Eye (tissue), 1 donor: ENCODE results near the gene ZNF296.
A peak's percentile ranks its signal among the peaks of the same experiment; 100 is the strongest.

Experiments
- DNase-seq: peaks from one replicate; pipeline ENCODE4 v3.0.0-alpha.2; 2015

Gene ZNF296

DNA sequence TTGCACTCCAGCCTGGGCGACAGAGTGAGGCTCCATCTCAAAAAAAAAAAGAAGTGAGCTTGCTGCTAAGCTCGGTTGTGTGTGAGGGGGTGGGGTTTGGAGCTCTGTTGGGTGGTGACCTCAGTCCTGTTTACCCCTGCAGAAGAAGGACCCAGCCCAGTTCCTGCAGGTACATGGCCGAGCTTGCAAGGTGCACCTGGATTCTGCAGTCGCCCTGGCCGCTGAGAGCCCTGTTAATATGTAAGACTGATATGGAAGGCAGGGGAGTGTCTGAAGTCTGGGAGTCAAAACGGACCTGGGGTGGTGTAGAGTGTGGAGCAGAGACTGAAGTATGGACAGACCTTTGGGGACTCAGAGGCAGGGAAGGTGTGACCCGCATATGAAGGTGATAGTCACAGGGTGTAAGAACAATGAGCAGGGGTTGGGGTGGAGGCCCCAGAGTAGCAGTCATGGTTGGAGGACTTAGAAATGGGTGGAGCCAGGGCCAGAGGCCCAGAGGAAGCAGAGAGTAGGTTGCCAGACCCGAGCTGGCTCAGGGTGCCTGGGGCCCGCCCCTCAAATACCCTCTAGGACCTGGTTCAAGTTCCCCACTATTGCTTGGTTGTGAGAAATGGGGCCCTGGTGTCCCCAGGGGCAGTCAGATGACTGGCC is 24.2 kb downstream of the ZNF296 start:
- no peak for DNase-seq

- DNase-seq: no peak
Measured at GRCh38 chr19:45050036-45050435, 26.2 kb downstream of the ZNF296 start.

DNA sequence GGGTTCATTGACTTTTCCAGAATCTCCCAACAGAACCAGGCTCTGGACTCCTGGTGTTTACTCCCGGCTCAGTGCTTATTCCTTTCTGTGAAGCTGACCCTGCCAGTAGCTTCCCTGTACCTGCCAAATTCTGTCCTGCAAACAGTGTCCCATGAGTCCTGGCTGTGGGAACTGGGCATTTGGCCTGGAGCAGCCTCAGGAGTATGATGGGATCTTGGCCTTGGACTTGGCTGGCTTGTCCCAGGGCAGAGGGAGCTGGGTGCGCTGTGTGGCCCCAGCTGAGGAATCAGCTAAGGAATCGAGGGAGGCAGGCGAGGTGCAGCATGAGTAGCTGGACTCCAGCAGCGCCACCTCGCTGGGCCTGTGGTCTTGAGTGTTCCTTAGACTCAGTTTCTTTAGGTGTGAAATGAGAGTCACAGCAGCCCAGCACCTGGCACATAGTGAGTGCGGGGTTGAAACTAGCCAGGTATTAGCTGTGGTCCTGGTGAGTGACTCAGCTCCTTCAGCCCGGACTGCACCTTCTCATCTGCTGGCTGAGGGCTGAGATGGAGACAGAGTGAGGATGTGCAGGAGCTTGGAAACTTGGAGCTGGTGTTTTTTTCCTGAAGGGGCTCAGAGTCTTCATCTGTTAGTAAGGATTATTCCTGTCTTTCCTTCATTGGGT is 27.1 kb downstream of the ZNF296 start:
- DNase-seq: no peak

DNA sequence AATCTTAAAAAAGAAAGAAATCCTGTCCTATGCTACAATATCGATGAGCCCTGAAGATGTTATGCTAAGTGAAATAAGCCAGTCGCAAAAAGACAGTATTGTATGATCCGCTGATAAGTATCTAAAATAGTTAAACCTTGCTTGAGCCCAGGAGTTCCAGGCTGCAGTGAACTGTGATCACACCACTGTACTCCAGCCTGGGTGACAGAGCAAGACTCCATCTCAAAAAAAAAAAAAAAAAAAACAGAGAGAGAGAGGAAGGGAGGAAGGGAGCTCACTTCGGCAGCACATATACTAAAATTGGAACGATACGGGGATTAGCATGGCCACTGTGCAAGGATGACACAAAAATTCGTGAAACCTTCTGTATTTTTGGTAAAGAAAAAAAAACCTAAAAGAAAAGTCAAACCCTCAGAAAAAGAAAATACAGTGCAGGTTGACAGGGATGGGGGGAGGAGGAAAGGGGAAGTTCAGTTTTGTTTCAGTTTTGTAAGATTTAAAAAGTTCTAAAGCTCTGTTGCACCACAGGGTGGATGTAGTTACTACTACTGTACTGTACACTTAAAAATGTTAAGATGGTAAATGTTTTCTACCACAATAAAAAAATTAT is 29.0 kb downstream of the ZNF296 start:
- DNase-seq: no peak

- DNase-seq: no peak
Measured at GRCh38 chr19:45046355-45046754, 29.9 kb downstream of the ZNF296 start.

DNA sequence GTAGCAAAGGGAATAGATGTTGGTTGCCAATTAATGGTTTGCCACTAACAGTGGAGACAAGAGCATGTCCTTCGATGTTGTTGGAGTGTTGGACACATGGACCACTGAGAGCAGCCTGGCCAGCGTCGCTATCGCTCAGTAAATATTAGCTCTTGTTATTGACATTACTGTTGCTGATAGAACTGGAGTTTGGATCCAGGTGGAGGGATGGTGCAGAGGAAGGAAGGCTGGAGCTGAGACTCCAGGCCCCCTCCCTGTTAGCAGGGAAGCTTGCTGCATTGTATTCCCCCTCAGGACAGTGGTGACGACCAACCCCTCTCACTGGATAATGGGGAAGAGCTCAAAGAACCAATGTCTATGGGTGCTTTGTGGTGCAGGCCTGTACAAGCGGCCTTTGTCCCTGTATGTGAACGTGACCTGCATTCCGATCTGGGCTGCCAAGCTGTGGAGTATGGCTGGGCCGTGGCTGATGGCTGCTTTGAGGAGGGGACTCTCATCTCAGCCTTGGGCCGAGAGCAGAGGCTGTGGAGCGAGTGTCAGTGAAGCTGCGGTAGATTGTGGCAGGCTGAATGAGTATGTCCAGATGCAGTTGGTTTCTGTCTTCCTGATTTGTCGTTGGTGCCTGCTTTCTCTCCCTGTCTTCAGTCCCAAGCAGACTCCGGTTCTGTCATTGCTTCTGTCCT is 30.5 kb downstream of the ZNF296 start:
- DNase-seq: no peak

DNA sequence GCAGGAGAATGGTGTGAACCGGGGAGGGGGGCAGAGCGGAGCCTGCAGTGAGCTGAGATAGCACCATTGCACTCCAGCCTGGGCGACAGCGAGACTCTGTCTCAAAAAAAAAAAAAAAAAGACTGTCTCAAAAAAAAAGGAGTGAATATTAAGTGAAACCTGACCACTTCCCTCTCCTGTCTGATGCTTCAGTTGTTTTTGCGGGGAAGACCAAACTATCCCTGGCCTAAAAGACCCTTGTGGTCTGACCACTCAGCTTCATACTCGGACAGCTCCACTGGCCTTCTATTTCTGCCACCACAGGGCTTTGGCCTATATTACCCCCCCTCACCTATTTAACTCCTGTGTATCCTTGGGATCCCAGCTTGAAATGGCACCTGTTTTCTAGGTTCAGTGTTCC is 35.2 kb downstream of the ZNF296 start:
- no peak for DNase-seq

GRCh38 chr19:45040059-45040771 is 36.1 kb downstream of the ZNF296 start:
- DNase-seq: no peak

- DNase-seq: peak; percentile 96
Measured at GRCh38 chr19:45038931-45039893, 37.1 kb downstream of the ZNF296 start, which contains the start of gene CLASRP. Gene CLASRP (plus strand): TSS chr19:45039045. CDS start chr19:45040213, 1,168 bp downstream.

DNA sequence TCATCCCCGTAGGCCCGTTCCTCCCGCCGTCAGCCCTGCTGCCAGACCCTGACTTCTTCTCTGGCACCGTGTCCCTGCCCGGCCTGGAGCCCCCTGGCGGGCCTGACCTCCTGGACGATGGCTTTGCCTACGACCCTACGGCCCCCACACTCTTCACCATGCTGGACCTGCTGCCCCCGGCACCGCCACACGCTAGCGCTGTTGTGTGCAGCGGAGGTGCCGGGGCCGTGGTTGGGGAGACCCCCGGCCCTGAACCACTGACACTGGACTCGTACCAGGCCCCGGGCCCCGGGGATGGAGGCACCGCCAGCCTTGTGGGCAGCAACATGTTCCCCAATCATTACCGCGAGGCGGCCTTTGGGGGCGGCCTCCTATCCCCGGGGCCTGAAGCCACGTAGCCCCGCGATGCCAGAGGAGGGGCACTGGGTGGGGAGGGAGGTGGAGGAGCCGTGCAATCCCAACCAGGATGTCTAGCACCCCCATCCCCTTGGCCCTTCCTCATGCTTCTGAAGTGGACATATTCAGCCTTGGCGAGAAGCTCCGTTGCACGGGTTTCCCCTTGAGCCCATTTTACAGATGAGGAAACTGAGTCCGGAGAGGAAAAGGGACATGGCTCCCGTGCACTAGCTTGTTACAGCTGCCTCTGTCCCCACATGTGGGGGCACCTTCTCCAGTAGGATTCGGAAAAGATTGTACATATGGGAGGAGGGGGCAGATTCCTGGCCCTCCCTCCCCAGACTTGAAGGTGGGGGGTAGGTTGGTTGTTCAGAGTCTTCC is 38.7 kb downstream of the ZNF296 start:
- DNase-seq: no peak

- no peak for DNase-seq
Measured at GRCh38 chr19:45035755-45036154, 40.5 kb downstream of the ZNF296 start.

GRCh38 chr19:45032421-45032820 is 43.9 kb downstream of the ZNF296 start:
- no peak for DNase-seq

DNA sequence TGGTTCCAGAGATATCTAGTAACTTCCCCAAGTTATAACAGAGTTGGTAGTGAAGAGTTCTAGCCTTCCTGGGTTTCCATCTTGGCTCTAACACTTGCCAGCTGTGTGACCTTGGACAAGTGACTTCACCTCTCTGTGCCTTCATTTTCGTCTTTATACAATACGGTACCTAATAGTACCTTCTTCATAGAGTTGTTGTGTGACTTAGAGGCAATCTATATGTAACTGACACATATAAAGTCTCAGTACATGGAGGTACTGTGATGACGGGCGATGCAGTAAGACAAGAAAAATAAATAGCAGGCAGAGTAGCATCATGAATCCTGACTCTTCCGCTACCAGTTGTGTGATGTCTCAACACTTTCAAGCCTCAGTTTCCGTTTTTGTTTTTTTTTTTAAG is 45.5 kb downstream of the ZNF296 start:
- DNase-seq: no peak

GRCh38 chr19:45027371-45027770 is 48.9 kb downstream of the ZNF296 start:
- DNase-seq: no peak

DNA sequence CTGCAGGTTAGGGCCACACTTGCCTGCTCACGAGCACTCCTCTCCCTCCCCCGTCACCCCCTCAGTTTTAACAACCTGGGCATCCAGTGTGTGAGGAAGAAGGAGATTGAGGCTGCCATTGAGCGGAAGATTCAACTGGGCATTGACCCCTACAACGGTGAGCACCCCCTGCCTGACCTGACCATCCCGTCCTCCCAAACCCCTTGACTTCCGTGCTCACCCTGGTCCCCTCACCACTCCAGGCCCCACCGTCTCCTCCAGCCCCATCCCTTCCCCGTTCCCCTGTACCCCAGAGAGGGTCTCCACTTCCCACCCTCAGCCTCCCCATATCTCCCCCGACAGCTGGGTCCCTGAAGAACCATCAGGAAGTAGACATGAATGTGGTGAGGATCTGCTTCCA is 51.0 kb downstream of the ZNF296 start:
- no peak for DNase-seq

DNA sequence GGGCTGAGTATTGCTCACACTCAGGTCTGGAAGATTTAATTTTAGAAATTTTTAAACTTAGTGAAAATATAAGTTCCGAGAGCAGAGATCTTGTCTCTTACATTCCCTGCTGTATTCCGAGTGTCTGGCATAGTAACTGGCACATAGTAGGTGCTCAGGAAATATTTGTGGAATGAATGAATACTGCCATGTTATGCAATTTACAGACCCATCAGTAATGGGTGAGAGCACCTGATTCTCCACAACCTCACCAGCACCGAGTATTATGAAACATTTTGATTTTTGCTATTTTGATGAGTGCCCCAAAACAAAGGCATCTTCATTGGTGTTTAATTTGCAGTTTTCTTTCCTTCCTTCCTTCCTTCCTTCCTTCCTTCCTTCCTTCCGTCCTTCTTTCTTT is 53.2 kb downstream of the ZNF296 start:
- no peak for DNase-seq

- no peak for DNase-seq
Measured at GRCh38 chr19:45021971-45022370, 54.3 kb downstream of the ZNF296 start.
